Fibroblast of skin of scalp (primary cell): ENCODE data around the gene ECE1.
"Not testable (repeated sequence)": the region's sequence is repeated elsewhere in the genome, so short reads cannot be mapped to it uniquely, and the experiment has no call there.

Source experiments
- DNase-seq: peaks from one replicate; pipeline ENCODE4 v3.0.0-alpha.2; 2013

ECE1 gene

DNA sequence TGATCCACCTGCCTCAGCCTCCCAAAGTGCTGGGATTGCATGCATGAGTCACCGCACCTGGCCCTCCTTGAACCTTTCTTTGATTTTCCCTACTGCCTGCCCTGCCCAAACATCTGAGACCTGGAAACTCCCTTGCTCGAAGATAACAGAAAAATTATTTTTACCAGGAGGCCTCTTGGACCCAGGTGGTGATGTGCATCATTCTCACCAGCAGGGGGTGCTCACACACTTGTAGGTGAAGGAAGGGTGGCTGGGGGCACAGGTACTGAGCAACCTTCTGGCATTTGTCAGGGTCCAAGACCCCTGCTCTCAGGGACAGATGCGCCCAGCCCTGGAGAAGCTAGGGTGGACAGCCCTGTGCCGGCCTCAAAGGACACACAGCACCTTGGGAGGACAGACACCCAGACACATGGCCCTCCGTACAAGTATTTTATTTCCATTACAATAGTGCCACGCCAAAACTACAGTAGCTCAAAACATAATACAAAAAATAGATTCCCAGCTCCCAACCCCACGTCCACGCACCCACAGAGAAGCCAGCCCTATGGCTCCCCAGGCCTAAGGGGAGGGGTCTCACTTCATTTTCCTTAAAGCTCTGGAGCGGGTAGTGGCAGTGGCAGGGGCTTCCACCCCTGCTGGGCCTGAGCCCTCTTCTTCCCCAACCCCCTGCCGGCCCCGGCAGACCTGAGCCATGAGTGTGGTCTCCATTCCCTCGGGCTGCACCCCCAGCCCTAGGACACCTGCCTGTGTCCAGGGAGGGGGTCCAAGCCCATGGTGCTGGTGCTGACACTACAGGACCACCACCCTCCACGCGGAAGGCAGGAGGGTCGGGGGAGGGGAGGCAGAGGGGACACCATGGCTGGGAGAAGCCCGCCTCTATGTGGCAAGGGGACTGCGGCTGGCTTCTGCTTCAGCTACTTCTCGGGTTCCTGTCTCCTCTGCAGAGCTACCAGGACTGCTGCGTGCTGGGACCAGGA, 73.1 kb downstream of the ECE1 start:
- DNase-seq: peak; percentile 43

GRCh38 chr1:21212126-21212525, 78.1 kb downstream of the ECE1 start:
- DNase-seq: peak; percentile 24

DNA sequence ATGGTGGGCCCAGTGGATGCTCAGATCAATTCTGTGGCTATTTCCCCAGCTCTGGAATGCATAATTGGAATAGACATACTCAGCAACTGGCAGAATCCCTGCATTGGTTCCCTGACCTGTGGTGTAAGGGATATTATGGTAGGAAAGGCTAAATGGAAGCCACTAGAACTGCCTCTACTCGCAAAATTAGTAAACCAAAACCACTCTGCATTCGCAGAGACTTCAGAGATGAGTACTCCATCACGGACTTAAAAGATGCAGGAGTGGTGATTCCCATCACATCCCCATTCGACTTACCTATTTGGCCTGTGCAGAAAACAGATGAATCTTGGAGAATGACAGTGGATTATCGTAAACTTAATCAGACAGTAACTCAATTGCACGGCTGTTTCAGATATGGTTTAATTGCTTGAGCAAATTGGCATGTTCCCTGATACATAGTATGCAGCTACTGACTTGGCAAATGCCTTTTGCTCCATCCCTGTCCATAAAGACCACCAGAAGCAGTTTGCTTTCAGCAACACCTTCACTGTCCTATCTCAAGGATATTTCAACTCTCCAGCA, 82.0 kb downstream of the ECE1 start:
- DNase-seq: not testable (repeated sequence)

GRCh38 chr1:21206117-21206516, 84.1 kb downstream of the ECE1 start:
- no peak for DNase-seq

DNA sequence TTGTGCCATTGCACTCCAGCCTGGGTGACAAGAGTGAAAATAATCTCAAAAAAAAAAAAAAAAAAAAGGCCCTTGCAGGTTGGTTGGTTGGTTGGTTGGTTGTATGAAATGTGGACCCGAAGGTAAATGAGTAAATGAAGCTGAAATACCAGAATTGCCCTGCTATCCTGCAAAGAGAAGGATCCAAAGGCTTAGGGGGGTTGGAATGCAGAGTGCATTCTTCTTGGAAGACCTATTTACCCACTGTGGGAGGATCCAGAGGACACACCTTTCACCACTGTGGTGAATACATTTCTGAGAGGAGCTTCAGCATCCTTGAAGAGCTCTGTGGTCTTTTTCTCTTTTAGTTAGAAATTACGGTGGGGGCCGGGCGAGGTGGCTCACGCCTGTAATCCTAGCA, 84.8 kb downstream of the ECE1 start:
- no peak for DNase-seq

GRCh38 chr1:21201650-21202049, 88.6 kb downstream of the ECE1 start:
- no peak for DNase-seq

- DNase-seq: not testable (repeated sequence)
Observed at GRCh38 chr1:21201238-21201637, 89.0 kb downstream of the ECE1 start.

GRCh38 chr1:21200767-21201166, 89.5 kb downstream of the ECE1 start:
- DNase-seq: peak; percentile 29

- no peak for DNase-seq
Observed at GRCh38 chr1:21198929-21199328, 91.3 kb downstream of the ECE1 start.

GRCh38 chr1:21192871-21193270, 97.4 kb downstream of the ECE1 start:
- no peak for DNase-seq

DNA sequence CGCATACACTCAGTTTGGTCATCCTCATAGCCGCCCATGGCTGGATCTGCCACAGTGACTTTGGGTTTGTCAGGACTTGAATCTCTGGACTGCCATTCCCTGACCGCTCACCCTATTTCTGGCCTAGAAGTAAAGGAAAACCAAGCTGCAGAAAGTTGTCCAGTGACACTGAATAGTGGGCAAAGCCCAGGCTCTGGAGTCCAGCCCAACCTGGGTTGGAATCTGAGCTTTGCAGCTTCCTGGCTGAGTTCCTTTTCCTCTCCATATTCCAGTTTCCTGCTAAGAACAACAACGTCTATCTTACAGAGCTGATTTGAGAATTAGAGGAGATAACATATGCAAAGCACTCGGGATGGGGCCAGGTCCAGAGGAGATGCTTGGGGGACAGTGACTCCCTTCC, 98.0 kb downstream of the ECE1 start:
- no peak for DNase-seq

- not testable (repeated sequence) for DNase-seq
Observed at GRCh38 chr1:21190771-21191170, 99.5 kb downstream of the ECE1 start.

- DNase-seq: no peak
Observed at GRCh38 chr1:21189906-21190500, 100.3 kb downstream of the ECE1 start.

DNA sequence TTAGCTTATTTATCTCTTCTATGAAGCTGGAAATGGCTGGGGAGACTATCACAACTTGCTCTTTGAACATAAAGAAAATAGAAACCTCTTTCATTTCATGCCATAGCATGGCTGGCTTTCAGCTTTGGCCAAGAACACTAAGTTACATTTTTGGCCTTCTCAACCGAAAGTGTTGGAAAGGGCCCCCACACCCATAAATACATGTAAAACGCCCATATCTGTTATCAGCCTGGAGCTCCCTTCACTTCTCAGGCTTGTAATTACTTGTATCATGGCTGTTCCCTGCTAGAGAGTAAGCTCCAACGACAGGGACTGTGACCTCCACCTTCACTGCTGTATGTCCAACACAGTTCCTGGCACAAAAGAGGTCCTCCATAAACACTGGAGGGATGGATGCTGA, 100.8 kb downstream of the ECE1 start:
- DNase-seq: no peak

DNA sequence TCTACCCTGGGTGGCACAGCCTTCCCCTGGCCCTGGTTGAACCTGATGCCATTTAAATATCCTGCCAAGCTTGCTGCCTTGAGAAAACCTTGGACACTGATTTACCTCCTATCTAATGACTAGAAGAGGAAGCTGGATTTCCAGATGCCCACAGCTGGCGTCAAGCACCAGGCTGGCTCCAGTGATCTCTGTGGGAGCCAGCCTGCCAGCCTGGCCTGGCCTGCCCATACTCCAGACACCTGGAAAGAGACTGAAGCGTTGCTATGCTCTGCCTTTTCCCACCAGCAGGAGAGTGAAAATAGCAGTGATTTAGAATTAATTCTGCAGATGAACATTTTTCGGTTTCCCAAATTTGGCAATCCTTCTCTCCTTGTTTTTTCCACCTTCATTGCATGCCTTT, 102.0 kb downstream of the ECE1 start:
- no peak for DNase-seq

DNA sequence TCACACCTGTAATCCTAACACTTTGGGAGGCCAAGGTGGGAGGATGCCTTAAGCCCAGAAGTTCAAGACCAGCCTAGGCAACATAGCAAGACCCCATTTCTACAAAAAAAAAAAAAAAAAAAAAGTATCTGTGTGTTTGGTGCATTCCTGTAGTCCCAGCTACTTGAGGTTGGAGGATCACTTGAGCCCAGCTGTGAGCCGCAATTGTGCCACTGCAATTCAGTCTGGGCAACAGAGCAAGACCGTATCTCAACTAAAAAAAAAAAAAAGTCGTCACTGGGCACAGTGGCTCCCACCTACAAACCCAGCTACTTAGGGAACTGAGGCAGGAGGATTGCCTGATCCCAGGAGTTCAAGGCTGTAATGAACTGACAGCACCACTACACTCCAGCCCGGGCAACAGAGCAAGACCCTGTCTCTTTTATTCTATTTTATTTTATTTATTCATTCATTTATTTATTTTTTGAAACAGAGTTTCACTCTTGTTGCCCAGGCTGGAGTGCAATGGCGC, 105.0 kb downstream of the ECE1 start:
- no peak for DNase-seq

DNA sequence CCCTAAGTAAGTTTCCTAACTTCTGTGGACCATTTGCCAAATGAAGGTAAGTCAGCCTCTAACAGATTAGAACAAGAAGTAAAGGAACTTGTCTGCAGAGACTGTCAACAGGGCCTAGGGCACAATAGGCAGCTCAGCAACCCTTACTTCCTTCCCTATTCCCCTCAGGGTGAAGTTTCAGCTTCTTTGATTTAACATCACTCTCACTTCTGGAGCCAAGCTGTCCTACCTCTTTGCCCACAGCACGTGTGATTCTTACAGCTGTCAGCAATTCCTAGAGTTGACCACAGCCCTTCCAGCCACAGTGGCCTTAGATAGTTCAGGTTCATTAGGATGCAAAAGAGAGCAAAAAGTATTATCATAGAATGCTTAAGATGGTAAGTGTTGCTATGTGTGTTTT, 106.0 kb downstream of the ECE1 start:
- no peak for DNase-seq

- DNase-seq: peak; percentile 20
Observed at GRCh38 chr1:21182181-21182731, 108.0 kb downstream of the ECE1 start.

GRCh38 chr1:21178271-21178670, 112.0 kb downstream of the ECE1 start:
- DNase-seq: not testable (repeated sequence)

- peak; percentile 97 for DNase-seq
Observed at GRCh38 chr1:21176586-21177555, 113.4 kb downstream of the ECE1 start, which contains the start of gene EIF4G3. Gene EIF4G3 (minus strand): TSS chr1:21176897. CDS start chr1:21002742, 174,155 bp downstream.
